Measurements from ENCODE around the gene SYTL3.
"Not testable (repeated sequence)": the region's sequence is repeated elsewhere in the genome, so short reads cannot be mapped to it uniquely, and the experiment has no call there.

The SYTL3 gene

DNA sequence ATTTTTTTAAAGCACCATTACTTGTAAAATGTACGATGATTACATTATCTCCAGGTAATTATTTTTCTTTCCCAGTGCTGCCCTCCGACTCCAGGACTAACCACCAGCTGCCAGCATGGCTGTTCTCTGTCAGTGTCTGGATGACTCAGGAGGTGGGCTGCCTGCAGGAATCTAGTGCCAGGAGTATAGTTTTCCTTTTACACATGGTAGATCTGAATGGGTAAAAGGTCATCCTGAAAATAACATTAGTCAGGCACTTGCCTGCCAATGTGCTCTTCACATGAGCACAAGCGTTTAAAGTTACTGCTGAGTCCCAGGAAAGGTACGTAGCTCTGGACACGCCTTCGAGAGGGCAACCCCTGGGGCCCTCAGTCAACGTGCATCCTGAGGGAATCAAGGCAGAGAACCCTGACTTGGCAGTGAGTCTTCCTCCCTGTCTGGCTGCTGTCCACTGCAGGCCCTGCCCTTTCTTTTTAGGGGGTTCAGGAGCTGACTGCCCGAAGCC, 7.7 kb upstream of the SYTL3 start:
- no peak for DNase-seq

DNA sequence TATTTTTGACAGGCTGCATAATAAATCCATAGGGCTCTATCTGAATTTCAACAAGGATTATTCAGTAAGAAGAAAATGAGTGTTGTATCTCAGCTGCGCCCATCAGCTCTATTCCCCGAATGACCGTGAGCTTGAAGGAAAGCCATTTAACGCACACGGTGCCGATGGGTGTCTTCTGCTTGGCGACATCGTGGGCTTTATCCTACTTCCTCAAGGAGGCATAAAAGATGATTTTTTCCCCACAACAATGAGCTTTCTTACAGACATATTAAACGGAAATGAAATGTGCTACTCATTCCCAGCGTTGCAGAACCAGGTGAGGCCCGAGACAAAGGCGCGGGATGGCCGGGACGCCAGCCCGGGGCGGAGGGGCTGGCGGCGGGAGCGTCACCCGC, 6.0 kb upstream of the SYTL3 start:
- no peak for DNase-seq

DNA sequence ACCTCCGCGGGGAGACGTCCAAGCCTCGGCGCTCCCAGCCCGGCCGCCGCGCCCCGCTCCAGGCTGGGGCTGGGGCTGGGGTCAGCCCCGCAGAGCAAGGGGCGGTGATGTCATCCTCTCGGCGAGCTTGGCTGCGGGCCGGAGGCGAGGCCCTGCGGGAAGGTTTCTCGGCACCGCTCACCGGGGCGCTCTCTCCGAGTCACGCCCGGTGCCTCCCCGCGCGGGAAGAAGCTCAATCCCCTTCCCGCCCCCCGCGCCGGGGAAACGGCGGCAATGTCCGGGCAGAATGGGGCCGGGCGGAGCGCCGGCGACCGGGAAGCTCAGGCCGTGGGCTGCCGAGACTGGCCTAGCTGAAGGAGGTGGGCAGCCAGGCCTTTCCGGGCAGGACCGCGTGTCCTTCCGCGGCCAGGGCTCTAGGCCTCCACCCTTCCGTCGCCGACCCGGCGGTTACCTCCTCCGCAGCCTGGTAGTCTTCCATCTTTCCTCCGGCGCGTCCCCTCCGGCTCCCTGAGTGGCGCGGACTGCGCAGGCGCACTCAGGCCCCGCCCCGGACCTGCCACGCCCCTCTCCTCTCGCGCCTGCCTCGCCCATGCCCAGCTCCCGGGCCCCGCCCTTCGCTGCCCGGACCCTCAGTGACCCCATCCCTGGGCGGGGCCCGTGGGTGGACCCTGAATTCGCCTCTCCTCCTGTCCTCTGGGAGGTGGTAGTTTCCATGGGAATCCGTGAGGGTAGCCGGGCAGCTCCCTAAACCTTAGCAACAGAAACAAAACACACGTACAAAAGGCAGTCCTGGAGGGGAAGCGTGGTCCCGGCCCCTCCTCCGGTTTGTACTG, 5.4 kb upstream of the SYTL3 start, which contains the start of gene DYNLT1:
DYNLT1 (minus strand) TSS at position 513 of the 833 bp plus-strand sequence; CDS start at position 478, 35 bp downstream.
- peak; percentile 88 to 99 (median 98) for DNase-seq

- peak in 1 of 3 experiments; percentile 88 for DNase-seq
These were observed 4.5 kb upstream of the SYTL3 start for GRCh38 chr6:158645064-158646022.

- no peak for DNase-seq
These were observed 3.6 kb upstream of the SYTL3 start for GRCh38 chr6:158646023-158646910.

DNA sequence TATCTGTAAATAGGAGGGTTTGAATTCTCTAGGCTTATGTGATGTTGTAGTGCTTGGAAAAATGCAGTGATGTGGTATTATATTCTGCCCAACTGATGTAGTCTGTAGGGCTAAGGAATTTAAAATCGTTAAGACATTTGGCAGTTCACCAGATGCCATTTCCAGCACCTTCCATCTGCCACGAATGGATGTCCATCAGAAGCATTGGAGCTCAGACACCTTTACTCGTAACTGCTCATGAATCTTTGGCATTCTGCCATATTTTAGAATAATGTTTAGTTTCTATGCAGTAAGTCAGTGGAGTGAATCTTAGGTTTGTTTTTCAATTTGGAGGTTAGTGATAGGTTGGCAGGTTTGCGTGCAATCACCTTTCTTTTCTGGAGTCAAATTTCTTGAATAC, 2.4 kb upstream of the SYTL3 start:
- peak in 1 of 3 experiments; percentile 36 for DNase-seq

DNA sequence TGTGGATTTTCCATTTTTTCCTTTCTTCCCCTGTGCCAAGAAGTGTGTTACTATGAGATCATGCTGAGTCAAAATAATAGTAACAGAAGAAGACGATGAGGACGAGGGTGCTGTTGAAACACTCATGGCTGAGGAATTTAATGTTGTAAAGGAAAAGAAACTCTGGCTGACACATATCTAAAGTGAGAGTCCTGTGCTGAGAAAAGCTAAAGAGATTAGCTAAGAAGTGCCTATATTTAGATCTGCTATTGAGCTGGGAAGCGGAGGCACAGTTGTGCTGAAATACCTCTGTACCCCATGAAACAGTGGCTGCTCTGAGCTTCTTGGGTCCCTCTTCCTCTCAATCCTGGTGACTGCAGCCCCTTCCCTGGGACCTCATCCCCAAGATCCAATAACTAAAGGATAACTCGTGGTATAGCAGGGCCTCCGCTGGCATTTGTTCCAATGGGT, 1.1 kb upstream of the SYTL3 start:
- no peak for DNase-seq

GRCh38 chr6:158651981-158652737, 2.3 kb downstream of the SYTL3 start:
- not testable (repeated sequence) for DNase-seq

DNA sequence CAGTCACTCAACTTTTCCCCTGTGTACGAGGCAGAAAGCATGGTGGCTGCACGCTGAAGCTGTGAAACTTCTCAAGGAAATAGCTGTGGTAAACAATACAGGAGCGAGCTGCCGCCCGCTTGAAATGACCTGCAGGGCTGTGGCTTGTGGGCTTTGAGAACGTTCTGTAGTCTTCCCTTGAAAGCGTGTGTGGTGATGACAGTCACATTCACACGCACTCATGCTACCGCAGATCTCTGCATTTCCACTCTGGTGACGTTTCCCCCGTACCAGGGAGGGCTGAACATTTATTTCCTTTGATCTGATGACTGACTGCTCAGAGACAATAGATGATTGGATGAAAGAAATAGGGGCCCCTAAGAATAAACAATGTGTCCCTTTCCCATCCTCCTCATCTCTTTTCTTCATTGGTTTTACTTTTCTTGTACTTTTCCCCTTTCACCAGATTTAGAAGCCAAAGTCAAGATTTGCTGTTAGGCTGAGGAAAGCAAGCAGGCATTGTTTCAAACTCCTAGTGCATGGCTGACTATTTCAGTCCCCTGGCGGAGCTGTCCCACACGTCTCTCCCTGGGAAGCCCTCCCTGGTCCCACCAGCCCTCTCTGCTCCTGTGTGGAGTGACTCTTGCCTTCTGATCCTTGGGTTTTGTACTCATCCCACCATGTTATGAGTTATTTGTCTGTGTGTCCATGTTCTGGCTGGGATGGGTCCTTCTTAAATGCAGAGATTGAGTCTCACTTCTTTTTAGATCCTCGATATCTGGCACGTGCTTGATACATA, 3.9 kb downstream of the SYTL3 start:
- DNase-seq, result no peak

- DNase-seq, result peak in 2 of 3 experiments; percentile 43 to 60
These were observed 4.6 kb downstream of the SYTL3 start for GRCh38 chr6:158654498-158654897.

GRCh38 chr6:158654960-158655489, 5.2 kb downstream of the SYTL3 start:
- peak in 1 of 3 experiments; percentile 91 for DNase-seq

- DNase-seq, result peak in 2 of 3 experiments; percentile 57 to 91
These were observed 6.0 kb downstream of the SYTL3 start for GRCh38 chr6:158655569-158656450.

GRCh38 chr6:158656986-158657385, 7.1 kb downstream of the SYTL3 start:
- not testable (repeated sequence) for DNase-seq

- DNase-seq, result peak; percentile 76 to 93 (median 88)
These were observed 10.5 kb downstream of the SYTL3 start for GRCh38 chr6:158660333-158660754.

GRCh38 chr6:158661156-158661685, 11.4 kb downstream of the SYTL3 start:
- DNase-seq, result peak; percentile 14 to 52 (median 41)

- DNase-seq, result no peak
These were observed 12.7 kb downstream of the SYTL3 start for GRCh38 chr6:158662607-158662953.

GRCh38 chr6:158662954-158663624, 13.2 kb downstream of the SYTL3 start:
- peak; percentile 90 to 97 (median 95) for DNase-seq

GRCh38 chr6:158663625-158664165, 13.8 kb downstream of the SYTL3 start:
- peak; percentile 51 to 96 (median 90) for DNase-seq
